ENCODE measurements around the gene HSPG2.

The HSPG2 gene

DNA sequence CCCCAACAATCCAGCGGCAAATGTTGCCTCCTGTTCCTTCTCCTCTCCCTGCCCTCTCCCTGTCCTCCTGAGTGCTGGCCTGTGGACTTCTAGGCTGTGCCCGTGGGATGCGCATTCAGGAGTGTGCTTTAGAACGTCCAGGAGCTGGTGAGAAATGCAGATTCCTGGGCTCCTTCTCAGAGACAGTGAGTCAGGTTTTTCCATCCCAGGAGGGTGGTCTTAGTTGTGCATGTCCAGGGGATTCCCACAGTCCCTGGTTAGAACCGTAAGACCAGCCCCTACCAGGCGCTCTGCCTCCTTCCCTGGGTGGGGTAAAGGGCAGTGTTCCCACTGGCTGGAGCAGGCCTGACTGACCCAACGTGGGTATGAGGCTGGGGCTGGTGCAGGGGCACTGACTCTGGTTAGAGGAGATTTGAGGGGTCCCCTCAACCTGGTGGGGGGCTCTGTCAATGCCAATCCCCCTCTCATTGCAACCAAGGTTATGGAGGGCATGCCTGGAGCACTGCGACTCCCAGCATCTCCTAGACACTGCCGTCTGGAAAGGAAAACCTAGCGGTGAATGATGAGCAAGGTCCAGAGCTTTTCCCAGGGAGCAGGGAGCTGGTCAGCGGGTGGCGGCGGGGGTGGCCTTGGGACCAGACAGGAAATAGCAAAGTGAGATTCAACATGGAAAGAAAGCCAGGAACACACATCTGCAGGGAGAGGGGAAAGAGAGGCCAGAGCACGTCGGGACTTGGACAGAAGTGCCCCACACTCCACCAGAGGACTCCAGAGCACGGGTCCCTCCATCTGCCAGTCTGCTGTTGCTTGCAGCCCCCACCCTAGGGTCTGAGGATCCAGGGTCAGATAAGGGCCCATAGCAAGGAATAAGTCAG, 38.5 kb downstream of the HSPG2 start:
- TF ChIP-seq CEBPB (IDR thresholded peaks at IDR 0.05) (no peak), RAD21 (IDR thresholded peaks at IDR 0.05; ENCODE audit: low read depth) (no peak), FOXM1 (IDR thresholded peaks at IDR 0.05; ENCODE audit: borderline replicate concordance, low read depth) (no peak)

DNA sequence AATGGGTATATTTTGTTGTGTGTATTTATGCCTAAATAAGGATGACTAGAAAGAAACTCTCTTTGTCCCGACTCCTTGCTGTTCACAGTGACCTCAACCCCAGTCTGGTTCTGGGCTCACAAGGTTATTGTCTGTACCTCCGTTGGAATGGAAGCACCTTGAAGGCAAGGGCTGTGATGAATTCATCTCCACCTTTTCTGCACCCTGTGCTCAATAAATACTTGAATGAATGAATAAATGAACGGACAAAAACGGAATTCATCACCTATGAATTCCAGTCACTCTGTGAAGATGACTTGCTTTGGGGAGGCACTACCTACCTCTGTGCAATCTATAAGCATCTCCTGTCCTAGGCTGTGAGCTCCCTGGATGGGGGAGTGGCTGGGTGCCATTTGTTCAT, 39.3 kb downstream of the HSPG2 start:
- TF ChIP-seq EP300 (IDR thresholded peaks at IDR 0.05; ENCODE audit: borderline replicate concordance) (no peak), TCF12 (IDR thresholded peaks at IDR 0.05; ENCODE audit: low read depth) (no peak), TEAD4 (IDR thresholded peaks at IDR 0.05) (no peak), CREB1 (IDR thresholded peaks at IDR 0.05; ENCODE audit: low read depth) (no peak), EGR1 (IDR thresholded peaks at IDR 0.05) (no peak), NFIC (IDR thresholded peaks at IDR 0.05) (no peak), FOXM1 (IDR thresholded peaks at IDR 0.05; ENCODE audit: borderline replicate concordance, low read depth) (no peak), CEBPB (IDR thresholded peaks at IDR 0.05) (no peak), TAF1 (IDR thresholded peaks at IDR 0.05; ENCODE audit: low read depth) (no peak), ZBTB7A (IDR thresholded peaks at IDR 0.05; ENCODE audit: low read depth) (no peak), RAD21 (IDR thresholded peaks at IDR 0.05; ENCODE audit: low read depth) (no peak), YY1 (IDR thresholded peaks at IDR 0.05; ENCODE audit: low read depth) (no peak)
- TF ChIP-seq, protein P1, sequence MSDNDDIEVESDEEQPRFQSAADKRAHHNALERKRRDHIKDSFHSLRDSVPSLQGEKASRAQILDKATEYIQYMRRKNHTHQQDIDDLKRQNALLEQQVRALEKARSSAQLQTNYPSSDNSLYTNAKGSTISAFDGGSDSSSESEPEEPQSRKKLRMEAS (IDR thresholded peaks at IDR 0.05), result no peak
- TF ChIP-seq, protein P2, sequence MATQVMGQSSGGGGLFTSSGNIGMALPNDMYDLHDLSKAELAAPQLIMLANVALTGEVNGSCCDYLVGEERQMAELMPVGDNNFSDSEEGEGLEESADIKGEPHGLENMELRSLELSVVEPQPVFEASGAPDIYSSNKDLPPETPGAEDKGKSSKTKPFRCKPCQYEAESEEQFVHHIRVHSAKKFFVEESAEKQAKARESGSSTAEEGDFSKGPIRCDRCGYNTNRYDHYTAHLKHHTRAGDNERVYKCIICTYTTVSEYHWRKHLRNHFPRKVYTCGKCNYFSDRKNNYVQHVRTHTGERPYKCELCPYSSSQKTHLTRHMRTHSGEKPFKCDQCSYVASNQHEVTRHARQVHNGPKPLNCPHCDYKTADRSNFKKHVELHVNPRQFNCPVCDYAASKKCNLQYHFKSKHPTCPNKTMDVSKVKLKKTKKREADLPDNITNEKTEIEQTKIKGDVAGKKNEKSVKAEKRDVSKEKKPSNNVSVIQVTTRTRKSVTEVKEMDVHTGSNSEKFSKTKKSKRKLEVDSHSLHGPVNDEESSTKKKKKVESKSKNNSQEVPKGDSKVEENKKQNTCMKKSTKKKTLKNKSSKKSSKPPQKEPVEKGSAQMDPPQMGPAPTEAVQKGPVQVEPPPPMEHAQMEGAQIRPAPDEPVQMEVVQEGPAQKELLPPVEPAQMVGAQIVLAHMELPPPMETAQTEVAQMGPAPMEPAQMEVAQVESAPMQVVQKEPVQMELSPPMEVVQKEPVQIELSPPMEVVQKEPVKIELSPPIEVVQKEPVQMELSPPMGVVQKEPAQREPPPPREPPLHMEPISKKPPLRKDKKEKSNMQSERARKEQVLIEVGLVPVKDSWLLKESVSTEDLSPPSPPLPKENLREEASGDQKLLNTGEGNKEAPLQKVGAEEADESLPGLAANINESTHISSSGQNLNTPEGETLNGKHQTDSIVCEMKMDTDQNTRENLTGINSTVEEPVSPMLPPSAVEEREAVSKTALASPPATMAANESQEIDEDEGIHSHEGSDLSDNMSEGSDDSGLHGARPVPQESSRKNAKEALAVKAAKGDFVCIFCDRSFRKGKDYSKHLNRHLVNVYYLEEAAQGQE (IDR thresholded peaks at IDR 0.05; ENCODE audit: low read depth), result no peak
- TF ChIP-seq, protein P3, sequence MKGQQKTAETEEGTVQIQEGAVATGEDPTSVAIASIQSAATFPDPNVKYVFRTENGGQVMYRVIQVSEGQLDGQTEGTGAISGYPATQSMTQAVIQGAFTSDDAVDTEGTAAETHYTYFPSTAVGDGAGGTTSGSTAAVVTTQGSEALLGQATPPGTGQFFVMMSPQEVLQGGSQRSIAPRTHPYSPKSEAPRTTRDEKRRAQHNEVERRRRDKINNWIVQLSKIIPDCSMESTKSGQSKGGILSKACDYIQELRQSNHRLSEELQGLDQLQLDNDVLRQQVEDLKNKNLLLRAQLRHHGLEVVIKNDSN (IDR thresholded peaks at IDR 0.05), result no peak

DNA sequence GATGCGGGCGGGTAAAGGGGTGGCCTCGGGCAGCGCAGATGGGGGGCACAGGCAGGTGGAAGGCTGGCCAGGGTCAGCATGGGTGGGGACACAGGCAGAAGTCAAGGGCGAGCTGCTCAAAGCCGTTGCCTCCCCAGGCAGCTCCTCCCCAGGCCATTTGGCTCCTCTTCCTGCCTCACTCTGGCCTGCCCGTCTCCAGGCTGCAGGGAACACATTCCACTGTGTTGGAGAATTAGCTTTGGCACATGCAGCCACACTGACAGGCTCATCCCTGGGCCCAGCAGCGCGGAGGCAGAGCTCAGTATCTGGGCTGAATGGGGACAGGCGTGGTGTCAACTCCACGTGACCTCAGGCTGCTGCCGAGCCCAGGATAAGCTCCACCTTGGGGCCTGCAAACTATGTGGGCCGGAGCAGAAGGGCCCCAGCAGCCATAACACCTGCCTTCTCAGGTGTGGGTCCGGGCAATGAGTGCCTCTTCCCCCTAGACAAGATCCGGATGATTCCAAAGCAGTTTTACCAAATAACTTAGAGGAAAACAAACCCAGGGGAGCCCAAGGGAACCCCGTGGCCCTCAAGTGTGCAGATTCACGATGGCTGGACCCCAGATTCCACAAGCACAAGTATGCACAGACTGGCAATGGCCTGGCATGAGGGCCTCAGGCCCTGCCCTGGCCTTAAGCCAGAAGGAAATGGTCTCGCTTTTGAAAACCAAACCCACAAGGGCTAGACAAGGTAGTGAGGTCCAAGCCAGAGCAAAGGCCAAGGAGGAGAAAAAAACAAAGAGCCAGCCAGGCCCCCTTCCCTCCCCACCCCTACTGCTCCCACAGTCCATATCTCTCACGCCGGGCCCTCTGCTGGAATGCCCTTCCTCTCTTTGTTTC, 40.2 kb downstream of the HSPG2 start:
- TF ChIP-seq TAF1 (IDR thresholded peaks at IDR 0.05; ENCODE audit: low read depth) (no peak), EP300 (IDR thresholded peaks at IDR 0.05; ENCODE audit: borderline replicate concordance) (no peak), ZBTB7A (IDR thresholded peaks at IDR 0.05; ENCODE audit: low read depth) (no peak), EGR1 (IDR thresholded peaks at IDR 0.05) (no peak)
- TF ChIP-seq, protein P2 (IDR thresholded peaks at IDR 0.05; ENCODE audit: low read depth), result no peak
- TF ChIP-seq, protein P1 (IDR thresholded peaks at IDR 0.05), result no peak

DNA sequence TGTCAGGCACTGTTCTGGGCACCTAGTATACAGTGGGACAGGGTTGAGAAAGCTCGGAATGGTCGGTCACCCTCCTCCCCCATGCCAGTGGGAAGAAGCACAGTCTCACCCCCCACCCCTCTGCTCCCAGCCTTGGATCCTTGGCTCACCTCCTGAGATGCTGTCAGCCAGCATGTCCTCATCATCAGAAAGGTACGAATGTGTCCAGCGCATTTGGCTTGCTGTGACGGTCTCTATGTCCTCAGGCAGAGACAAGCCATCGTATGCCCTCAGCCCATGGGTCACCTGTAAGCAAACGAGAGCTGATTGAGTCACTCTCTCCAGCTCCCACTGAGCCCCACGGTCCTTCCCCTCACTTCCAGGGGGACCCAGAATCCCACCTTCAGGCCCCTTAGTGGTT, 41.1 kb downstream of the HSPG2 start:
- no peak for TF ChIP-seq TCF12 (IDR thresholded peaks at IDR 0.05; ENCODE audit: low read depth)
- TF ChIP-seq CEBPB (IDR thresholded peaks at IDR 0.05), result no peak
- TF ChIP-seq, protein P3 (IDR thresholded peaks at IDR 0.05), result no peak
- TF ChIP-seq NFIC (IDR thresholded peaks at IDR 0.05), result no peak
- no peak for TF ChIP-seq FOXM1 (IDR thresholded peaks at IDR 0.05; ENCODE audit: borderline replicate concordance, low read depth)
- TF ChIP-seq TEAD4 (IDR thresholded peaks at IDR 0.05), result no peak
- no peak for TF ChIP-seq RAD21 (IDR thresholded peaks at IDR 0.05; ENCODE audit: low read depth)
- TF ChIP-seq YY1 (IDR thresholded peaks at IDR 0.05; ENCODE audit: low read depth), result no peak
- TF ChIP-seq EGR1 (IDR thresholded peaks at IDR 0.05), result no peak
- TF ChIP-seq, protein P2 (IDR thresholded peaks at IDR 0.05; ENCODE audit: low read depth), result no peak
- TF ChIP-seq TAF1 (IDR thresholded peaks at IDR 0.05; ENCODE audit: low read depth), result no peak
- no peak for TF ChIP-seq EP300 (IDR thresholded peaks at IDR 0.05; ENCODE audit: borderline replicate concordance)
